ENCODE measurements around the gene VNN1.
"Not testable (repeated sequence)": the region's sequence is repeated elsewhere in the genome, so short reads cannot be mapped to it uniquely, and the experiment has no call there.

The VNN1 gene

GRCh38 chr6:132719736-132720448, 6.0 kb upstream of the VNN1 start:
- FAIRE-seq: no peak

DNA sequence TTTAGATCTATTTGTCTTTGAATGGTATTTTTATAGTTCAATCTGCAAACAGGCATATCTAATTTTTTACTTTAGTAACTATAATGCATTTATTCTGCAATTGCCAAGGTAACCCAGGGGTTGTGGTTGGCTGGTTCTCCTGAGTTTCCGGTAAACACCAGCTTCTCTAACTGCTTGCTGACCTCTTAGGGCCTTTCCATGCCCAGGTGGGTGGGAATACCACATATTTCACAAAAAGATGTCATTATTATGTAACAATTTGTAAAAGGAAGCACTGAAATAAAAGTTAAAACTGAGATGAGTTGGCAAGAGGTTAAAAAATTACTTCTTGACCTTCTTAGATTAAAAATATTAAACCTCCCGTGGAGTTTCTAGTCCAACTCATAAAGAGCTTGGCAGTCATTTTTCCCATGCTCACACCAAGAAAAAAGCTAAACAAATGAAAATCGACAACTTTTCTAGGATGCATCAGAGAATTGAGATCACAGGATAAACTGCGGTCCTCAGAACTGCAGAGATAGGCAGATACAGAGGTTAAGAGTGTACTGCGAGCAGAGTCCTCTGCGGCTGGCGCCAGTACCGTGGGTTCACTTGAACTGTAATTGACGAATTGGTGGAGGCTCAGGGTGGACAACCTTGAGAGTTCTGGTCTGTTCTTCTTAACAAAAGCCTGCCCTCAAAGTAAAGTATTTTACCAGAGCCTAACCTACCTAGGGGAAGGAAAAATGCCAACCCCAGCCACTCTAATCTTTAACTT, 2.2 kb upstream of the VNN1 start:
- no peak for FAIRE-seq

- no peak for FAIRE-seq
Observed at GRCh38 chr6:132715204-132715603, 1.3 kb upstream of the VNN1 start.

GRCh38 chr6:132714160-132714559, 305 bp upstream of the VNN1 start:
- FAIRE-seq: no peak

- FAIRE-seq: no peak
Observed at GRCh38 chr6:132712366-132712765, 1.5 kb downstream of the VNN1 start.

GRCh38 chr6:132708771-132709170, 5.1 kb downstream of the VNN1 start:
- FAIRE-seq: no peak

DNA sequence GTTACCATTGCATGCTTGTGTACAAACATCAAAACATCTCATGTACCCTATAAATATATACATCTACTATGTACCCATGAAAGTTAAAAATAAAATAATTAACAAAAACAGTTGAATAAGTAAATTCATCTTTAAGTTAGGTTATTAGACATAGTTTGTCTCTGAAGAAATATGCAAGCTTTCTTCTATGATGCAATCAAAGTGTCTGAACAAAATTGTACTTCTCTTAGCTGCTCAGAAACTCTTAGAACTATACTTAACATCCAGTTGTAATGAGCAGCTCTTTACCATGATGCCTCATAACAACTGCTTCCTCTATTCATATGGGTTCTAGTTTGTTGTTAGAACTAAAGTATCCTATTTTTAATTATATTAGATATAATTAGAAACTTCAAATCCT, 5.9 kb downstream of the VNN1 start:
- FAIRE-seq: no peak

GRCh38 chr6:132706756-132707155, 7.1 kb downstream of the VNN1 start:
- not testable (repeated sequence) for FAIRE-seq

DNA sequence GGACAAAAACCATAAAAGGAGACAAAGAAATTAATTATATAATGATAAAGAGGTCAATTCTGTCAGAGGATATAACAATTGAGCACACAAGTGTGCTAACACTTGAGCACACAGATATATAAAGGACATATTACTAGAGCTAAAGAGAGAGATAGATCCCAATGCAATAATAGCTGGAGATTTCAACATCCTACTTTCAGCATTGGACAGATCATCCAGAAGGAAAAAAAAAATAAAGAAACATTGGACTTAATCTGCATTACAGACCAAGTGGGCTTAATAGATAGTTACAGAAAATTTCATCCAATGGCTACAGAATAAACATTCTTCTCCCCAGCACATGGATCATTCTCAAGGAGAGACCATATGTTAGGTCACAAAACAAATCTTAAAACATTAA, 9.9 kb downstream of the VNN1 start:
- FAIRE-seq: no peak

GRCh38 chr6:132698608-132699007, 15.2 kb downstream of the VNN1 start:
- no peak for FAIRE-seq

- FAIRE-seq: no peak
Observed at GRCh38 chr6:132695773-132696172, 18.1 kb downstream of the VNN1 start.

DNA sequence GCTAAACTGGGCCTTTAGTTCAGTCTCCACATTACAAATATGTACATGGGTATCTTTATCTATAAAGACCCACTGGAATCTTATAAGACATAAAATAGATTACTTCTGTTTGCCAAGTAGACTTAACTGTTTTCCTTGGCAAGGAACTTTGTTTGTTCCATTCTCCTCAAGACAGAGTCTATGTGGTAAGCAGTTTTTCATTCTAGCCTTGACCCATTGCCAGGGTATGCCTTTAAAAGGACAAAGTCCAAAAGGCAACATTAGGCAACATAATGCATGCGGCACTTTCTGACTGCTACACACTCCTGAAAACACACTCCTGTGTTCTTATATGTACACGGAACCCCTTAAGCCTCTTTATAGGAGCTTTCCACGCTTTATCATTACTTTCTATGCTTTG, 20.4 kb downstream of the VNN1 start:
- FAIRE-seq: no peak

DNA sequence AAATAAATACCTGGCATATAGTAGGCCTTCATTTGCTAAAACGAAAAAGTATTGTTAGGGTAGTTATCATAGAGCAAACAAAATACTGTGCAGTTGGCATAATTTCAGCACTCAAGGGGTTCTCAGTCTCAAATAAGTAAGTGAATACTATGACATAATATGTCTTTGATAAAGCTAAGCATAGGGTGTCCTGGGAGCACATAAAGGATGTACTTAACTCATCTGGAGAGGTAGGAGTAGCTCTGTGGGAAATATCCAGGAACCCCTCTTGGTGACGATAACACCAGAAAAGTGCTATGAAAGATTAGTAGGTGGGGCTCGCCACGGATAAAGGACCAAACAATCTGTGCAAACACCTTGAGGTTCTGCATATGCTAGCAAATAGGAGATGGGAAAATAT, 23.2 kb downstream of the VNN1 start:
- no peak for FAIRE-seq

DNA sequence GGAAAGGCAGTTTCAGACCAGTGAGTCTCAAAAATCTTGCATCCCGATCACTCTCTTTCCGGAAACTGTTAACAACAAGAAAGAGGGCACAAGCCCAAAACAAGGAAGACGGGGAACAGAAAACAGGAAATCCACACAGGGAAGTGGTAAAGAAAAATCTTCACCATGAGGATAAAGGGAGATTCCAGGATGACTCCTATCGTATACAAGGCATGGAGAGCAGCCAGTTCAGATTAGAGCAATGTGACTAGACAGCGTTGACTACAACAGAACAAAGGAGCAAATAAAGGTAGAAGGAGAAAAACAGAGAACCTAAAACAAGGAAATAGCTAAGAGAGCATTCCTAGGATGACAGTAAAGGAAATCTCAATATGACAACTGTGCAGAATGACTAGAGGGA, 26.5 kb downstream of the VNN1 start:
- FAIRE-seq: no peak

- no peak for FAIRE-seq
Observed at GRCh38 chr6:132686531-132686930, 27.3 kb downstream of the VNN1 start.

- no peak for FAIRE-seq
Observed at GRCh38 chr6:132685009-132685408, 28.8 kb downstream of the VNN1 start.

GRCh38 chr6:132684272-132684671, 29.6 kb downstream of the VNN1 start:
- no peak for FAIRE-seq

- FAIRE-seq: no peak
Observed at GRCh38 chr6:132683543-132683942, 30.3 kb downstream of the VNN1 start.

DNA sequence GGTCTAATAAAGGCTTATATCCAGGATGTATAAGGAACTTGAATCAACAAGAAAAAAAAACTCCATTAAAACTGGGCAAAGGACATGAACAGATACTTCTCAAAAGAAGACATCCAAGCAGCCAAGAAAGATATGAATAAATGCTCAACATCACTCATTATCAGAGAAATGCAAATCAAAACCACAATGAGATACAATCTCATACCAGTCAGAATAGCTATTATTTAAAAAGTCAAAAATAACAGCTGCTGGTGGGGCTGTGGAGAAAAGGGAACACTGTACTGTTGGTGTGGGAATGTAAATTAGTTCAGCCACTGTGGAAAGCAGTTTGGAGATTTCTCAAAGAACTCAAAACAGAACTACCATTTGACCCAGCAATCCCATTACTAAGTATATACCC, 34.8 kb downstream of the VNN1 start:
- not testable (repeated sequence) for FAIRE-seq

- no peak for FAIRE-seq
Observed at GRCh38 chr6:132675749-132676148, 38.1 kb downstream of the VNN1 start.

DNA sequence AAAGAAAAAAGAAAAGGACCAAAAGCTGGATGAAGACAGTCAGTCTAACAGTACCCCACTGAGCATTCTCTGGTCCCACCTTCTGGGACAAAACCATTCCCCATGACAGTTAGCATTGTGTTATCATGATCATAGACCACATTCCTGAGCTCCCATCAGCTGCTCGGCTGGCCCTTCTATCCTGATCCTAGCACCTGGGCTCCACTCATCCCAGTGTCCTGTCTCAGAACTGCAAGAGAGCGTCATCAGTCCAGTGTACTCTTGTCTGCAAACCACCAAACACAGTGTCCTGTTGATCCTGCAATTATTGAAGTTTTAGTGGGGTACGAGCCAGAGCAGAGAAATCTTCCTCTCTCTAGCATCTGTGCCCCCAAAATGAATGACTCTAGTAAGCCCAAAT, 38.9 kb downstream of the VNN1 start:
- no peak for FAIRE-seq

- no peak for FAIRE-seq
Observed at GRCh38 chr6:132673376-132674094, 40.3 kb downstream of the VNN1 start.

GRCh38 chr6:132671295-132671694, 42.6 kb downstream of the VNN1 start:
- no peak for FAIRE-seq

GRCh38 chr6:132669690-132670291, 44.1 kb downstream of the VNN1 start:
- peak; percentile 97 for FAIRE-seq
